22Rv1 (cell line): Measurements from ENCODE around the gene CPA5.

Experiments used
- H3K27ac ChIP-seq: fragments of 450-650 bp; 2 replicates; pipeline ENCODE4 v1.5.1; 2017
- ZFX ChIP-seq: fragments of 450-650 bp; IDR thresholded peaks from 2 replicates; pipeline ENCODE4 v1.6.1; 2017; ENCODE audit warnings: antibody characterized with exemption, borderline replicate concordance
- TF ChIP-seq, protein P1 (sequence below): fragments of 450-650 bp; IDR thresholded peaks from 2 replicates; pipeline ENCODE4 v1.5.1; 2017; ENCODE audit warnings: mild to moderate bottlenecking

CPA5 gene

GRCh38 chr7:130365511-130366441 lies 21.2 kb downstream of the CPA5 start:
- H3K27ac ChIP-seq = no peak overlapping the region
- TF ChIP-seq, protein P1, sequence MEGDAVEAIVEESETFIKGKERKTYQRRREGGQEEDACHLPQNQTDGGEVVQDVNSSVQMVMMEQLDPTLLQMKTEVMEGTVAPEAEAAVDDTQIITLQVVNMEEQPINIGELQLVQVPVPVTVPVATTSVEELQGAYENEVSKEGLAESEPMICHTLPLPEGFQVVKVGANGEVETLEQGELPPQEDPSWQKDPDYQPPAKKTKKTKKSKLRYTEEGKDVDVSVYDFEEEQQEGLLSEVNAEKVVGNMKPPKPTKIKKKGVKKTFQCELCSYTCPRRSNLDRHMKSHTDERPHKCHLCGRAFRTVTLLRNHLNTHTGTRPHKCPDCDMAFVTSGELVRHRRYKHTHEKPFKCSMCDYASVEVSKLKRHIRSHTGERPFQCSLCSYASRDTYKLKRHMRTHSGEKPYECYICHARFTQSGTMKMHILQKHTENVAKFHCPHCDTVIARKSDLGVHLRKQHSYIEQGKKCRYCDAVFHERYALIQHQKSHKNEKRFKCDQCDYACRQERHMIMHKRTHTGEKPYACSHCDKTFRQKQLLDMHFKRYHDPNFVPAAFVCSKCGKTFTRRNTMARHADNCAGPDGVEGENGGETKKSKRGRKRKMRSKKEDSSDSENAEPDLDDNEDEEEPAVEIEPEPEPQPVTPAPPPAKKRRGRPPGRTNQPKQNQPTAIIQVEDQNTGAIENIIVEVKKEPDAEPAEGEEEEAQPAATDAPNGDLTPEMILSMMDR = no peak
- no peak for TF ChIP-seq ZFX

DNA sequence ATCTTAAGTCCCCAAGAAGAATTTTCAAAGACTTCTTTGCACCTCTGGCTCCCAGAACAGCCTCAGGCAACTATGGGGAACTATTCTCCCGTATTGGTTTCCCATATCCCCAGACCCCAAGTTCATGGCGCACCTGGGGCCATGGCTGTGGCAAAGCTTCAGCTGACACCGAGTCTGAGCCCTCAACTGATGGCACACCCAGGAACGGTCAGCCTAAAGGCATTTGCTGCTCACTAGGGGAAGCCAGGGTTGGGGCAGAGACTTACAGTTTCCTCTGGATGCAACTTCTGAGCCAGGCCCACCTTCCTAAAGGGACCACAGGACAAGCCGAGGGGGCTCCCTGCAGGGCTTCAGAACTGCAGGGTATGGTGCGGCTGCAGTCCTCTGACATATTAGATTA lies 21.9 kb downstream of the CPA5 start:
- TF ChIP-seq, protein P1 = no peak
- TF ChIP-seq ZFX = no peak
- H3K27ac ChIP-seq = no peak overlapping the region

GRCh38 chr7:130367088-130367755 lies 22.6 kb downstream of the CPA5 start:
- no peak overlapping the region for H3K27ac ChIP-seq
- no peak for TF ChIP-seq ZFX
- TF ChIP-seq, protein P1 = no peak

DNA sequence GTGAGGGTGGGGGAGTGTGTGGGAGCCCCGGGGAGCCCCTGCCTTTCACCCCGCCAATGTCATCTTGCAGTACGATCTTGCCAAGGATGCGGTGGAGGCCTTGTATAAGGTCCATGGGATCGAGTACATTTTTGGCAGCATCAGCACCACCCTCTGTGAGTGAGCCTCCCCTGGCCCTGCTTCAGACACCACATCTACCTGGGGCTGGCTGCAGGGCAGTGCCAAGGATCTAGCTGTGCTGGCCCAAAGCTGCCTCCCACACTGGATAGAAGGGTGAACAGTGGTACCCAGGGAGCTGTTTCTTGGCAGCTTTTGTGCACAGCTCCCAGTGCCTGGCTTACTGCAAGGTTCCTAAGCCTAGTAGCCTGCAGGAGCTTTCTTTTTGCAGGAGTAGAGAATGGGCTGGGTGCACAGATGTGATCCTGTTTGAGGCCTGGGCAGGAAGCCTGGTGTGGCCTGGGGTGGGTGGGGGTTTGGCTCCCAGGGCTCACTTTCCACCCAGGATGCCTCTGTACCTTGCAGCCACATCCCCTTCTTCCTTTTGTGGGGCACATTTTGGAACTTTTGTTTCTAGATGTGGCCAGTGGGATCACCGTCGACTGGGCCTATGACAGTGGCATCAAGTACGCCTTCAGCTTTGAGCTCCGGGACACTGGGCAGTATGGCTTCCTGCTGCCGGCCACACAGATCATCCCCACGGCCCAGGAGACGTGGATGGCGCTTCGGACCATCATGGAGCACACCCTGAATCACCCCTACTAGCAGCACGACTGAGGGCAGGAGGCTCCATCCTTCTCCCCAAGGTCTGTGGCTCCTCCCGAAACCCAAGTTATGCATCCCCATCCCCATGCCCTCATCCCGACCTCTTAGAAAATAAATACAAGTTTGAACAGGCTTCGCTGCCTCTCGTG lies 23.5 kb downstream of the CPA5 start:
- TF ChIP-seq, protein P1 = no peak
- no peak for TF ChIP-seq ZFX
- H3K27ac ChIP-seq = no peak overlapping the region

DNA sequence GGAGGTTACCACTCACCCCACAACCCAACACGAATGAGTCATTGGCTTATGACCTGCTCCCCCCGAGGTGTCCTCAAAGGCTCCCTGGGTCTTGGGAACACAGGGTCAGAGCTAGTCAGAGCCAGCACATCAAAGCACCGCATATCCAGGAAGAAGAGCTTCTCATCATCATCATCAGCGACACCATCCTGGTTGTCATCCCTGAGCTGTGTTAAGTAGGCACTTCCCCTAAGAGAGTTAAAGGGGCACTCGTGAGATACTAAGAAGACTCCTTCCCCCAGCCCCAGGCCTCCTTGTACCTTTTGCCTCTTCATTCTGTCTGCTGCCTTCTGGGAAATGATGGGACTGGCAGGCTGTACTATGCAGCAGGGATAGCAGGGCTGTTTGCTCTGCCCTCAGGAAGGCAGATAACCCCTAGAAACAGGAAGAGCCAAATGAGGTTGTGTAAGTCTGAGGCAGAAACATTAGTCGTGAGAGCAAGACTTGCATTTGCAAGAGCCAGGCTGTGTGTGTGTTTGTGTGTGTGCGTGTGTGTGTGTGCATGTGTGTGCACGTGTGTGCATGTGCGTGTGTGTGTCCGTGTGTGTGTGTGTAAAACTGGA lies 24.6 kb downstream of the CPA5 start:
- H3K27ac ChIP-seq = no peak overlapping the region
- TF ChIP-seq, protein P1 = no peak
- TF ChIP-seq ZFX = no peak

DNA sequence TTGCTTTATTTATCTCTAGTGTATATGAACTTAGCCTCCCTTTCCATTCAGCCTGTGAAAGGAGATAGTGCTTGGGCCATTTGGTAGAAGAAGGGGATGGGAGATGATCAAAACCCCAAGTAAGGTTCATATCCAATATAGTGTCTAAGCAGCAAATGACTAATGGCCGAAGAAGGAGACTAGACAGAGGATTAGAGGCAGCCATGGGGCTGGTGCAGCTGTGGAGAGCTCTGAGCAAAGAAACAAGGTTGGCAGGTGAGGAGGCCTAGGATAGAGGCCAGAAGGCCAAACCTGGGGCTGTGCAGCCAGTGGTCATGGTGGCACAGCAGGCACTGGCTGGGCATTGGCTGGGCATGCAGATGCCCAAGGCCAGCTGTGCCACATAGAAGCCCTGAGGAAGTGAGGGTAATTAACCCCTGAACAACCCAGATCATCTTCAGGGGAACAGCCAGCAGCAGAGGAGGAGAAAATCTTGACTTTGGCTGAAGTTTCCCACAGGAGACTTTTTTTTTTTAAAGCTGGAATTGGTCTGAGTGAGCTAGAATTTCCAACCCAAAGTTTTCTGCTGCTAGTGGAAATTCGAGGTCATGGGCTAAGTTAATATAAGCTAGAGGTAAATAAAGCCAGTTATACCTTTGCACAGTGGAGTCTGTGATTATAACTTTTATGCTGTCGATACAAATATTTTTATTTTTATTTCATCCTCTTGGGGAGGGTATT lies 25.4 kb downstream of the CPA5 start:
- no peak overlapping the region for H3K27ac ChIP-seq
- TF ChIP-seq ZFX = no peak
- TF ChIP-seq, protein P1 = no peak
